Measurements from ENCODE around the gene CPNE8.

- TF ChIP-seq, protein P1, sequence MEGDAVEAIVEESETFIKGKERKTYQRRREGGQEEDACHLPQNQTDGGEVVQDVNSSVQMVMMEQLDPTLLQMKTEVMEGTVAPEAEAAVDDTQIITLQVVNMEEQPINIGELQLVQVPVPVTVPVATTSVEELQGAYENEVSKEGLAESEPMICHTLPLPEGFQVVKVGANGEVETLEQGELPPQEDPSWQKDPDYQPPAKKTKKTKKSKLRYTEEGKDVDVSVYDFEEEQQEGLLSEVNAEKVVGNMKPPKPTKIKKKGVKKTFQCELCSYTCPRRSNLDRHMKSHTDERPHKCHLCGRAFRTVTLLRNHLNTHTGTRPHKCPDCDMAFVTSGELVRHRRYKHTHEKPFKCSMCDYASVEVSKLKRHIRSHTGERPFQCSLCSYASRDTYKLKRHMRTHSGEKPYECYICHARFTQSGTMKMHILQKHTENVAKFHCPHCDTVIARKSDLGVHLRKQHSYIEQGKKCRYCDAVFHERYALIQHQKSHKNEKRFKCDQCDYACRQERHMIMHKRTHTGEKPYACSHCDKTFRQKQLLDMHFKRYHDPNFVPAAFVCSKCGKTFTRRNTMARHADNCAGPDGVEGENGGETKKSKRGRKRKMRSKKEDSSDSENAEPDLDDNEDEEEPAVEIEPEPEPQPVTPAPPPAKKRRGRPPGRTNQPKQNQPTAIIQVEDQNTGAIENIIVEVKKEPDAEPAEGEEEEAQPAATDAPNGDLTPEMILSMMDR (IDR thresholded peaks at IDR 0.05): peak; percentile 68 to 75 (median 70)
- TF ChIP-seq POLR2A (IDR thresholded peaks at IDR 0.05): no peak
These were observed 15.8 kb upstream of the CPNE8 start for GRCh38 chr12:38921025-38921677.
